Muscle of arm (tissue), 12 donors: Measurements from ENCODE around the gene PCED1B. TPM values are rescaled to one million over a fixed set of nuclear protein-coding genes. Genes with fewer than 3 reads are reported as not detected.
"Not testable (repeated sequence)": the region's sequence is repeated elsewhere in the genome, so short reads cannot be mapped to it uniquely, and the experiment has no call there.

Experiments used
- DNase-seq: peaks from one replicate; pipeline ENCODE4 v3.0.0-alpha.2; 2013
- polyA plus RNA-seq, 12 donors: library from polyadenylated mRNA; unstranded; fragments of 120-200 nt; gene quantifications; one replicate each; pipeline ENCODE4 v1.2.1, GENCODE V29; 2013; ENCODE audit not compliant: insufficient read length in 12 of 12

PCED1B gene
- polyA plus RNA-seq, 12 donors: 0.24 to 3.0 (median 0.64) TPM; not detected in 2

- no peak for DNase-seq
Measured at GRCh38 chr12:47272412-47273190, 193.2 kb downstream of the PCED1B start.

- no peak for DNase-seq
Measured at GRCh38 chr12:47273191-47273626, 193.8 kb downstream of the PCED1B start.

GRCh38 chr12:47274760-47275159 is 195.3 kb downstream of the PCED1B start:
- no peak for DNase-seq

DNA sequence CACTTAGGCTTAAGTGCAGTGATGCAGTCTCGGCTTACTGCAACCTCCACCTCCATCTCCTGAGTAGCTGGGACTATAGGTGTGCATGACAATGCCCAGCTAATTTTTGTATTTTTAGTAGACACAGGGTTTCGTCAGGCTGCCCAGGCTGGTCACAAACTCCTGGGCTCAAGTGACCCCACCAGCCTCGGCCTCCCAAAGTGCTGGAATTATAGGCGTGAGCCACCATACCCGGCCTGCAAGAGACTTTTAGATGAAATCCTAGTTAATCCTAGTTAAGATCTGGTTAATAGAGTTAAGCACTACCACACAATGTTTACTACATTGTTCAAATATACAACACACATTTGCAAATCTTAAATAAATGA is 196.8 kb downstream of the PCED1B start:
- no peak for DNase-seq

GRCh38 chr12:47276621-47277309 is 197.3 kb downstream of the PCED1B start:
- peak; percentile 4 for DNase-seq

GRCh38 chr12:47277972-47278448 is 198.6 kb downstream of the PCED1B start:
- no peak for DNase-seq

GRCh38 chr12:47279758-47280157 is 200.3 kb downstream of the PCED1B start:
- DNase-seq: not testable (repeated sequence)

- no peak for DNase-seq
Measured at GRCh38 chr12:47280543-47281300, 201.3 kb downstream of the PCED1B start.

- no peak for DNase-seq
Measured at GRCh38 chr12:47281667-47282171, 202.3 kb downstream of the PCED1B start.

DNA sequence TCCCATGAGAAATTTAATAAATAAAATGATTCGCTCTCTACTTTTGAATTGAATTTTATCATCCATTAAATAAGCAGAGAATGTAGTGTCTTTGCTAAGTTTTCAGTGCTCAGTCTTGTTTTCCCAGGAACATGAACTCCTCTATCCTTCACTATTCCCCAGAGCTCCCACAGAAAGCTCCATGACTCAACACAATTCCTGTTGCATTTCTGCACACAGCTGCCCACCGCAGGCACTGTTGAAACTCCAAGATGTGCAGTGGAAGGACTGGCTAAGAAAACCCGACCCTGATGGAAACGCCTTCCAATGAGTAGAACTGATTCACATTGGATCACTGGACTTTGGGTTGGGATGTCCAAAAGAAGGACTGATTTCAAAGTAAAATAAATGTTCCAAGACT is 202.8 kb downstream of the PCED1B start:
- no peak for DNase-seq

Other genes with a start within 250 kb of the PCED1B start
- gene AMIGO2, start 338 bp downstream of the PCED1B start, polyA plus RNA-seq: 1 to 10 TPM in 11 of 12 donors, not detected in 1; 1.4 to 4.2 (median 1.9) TPM